8988T (cell line): ENCODE results near the gene NID1.
"Not testable (repeated sequence)": the region's sequence is repeated elsewhere in the genome, so short reads cannot be mapped to it uniquely, and the experiment has no call there.

Experiments used
- DNase-seq: peaks from one replicate; pipeline ENCODE4 v3.0.0; 2011

Gene NID1

GRCh38 chr1:235930543-235930942 lies 134.3 kb downstream of the NID1 start:
- DNase-seq: no peak

GRCh38 chr1:235929216-235929615 lies 135.7 kb downstream of the NID1 start:
- no peak for DNase-seq

GRCh38 chr1:235928197-235928596 lies 136.7 kb downstream of the NID1 start:
- no peak for DNase-seq

- not testable (repeated sequence) for DNase-seq
These were observed 137.3 kb downstream of the NID1 start for GRCh38 chr1:235927551-235927950.
